Right lung (tissue), 5 donors: Measurements from ENCODE around the gene KPNA6. TPM values are rescaled to one million over a fixed set of nuclear protein-coding genes. Genes with fewer than 3 reads are reported as not detected.
"Not testable (repeated sequence)": the region's sequence is repeated elsewhere in the genome, so short reads cannot be mapped to it uniquely, and the experiment has no call there.

Source experiments
- DNase-seq, 2 donors: peaks; one replicate each; pipeline ENCODE4 v3.0.0-alpha.2; 2013
- polyA plus RNA-seq, 5 donors: library from polyadenylated mRNA; unstranded; fragments of 120-200 nt; gene quantifications; one replicate each; pipeline versions ENCODE4 v1.2.1 to v1.2.3, GENCODE V29; 2013; ENCODE audit warnings: inconsistent platforms in 1 of 5, low replicate concordance in 1 of 5; ENCODE audit not compliant: insufficient read length in 5 of 5, insufficient read depth in 1 of 5

Gene KPNA6
- polyA plus RNA-seq, 5 donors = 28.0 to 39.1 (median 35.5) TPM

DNA sequence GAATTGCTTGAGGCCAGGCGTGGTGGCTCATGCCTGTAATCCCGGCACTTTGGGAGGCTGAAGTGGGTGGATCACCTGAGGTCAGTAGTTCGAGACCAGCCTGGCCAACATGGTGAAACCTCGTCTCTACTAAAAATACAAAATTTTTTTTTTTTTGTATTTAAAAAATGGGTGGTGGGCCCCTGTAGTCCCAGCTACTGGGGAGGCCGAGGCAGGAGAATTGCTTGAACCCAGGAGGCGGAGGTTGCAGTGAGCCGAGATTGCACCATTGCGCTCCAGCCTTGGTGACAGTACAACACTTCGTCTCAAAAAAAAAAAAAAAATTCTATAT, 26.1 kb downstream of the KPNA6 start:
- not testable (repeated sequence) for DNase-seq

DNA sequence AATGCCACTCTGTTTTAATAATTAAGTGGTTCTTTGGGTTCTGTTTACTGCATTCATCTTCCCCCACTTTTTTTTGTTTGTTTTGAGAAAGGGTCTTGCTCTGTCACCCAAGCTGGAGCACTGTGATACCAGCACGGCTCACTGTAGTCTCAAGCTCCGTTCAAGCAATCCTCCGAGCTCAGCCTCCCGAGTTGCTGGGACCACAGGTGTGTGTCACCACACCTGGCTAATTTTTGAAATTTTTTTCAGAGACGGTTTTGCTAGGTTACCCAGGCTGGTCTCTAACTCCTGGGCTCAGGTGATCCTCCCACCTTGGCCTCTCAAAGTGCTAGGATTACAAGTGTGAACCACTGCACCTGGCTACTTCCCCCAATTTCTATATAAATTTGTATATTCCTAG, 29.3 kb downstream of the KPNA6 start:
- DNase-seq = no peak

DNA sequence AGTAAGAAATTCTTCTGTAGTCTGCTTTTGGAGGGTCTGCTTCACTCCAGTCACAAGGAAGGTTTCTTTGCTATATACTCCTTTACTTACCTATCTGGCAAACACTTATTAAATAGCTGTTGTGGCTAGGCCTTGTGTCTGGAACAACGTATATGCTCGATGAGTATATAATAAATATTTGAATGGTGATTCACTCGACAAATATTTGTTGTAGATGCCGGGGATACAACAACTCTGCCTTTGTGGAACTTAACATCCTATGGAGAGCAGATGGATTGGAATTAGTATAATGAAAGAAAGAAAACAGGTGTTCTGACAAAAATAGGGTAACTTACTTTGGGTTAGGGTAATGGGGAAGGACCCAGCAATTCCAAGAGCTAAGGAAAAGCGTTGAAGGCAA, 31.1 kb downstream of the KPNA6 start:
- no peak for DNase-seq

DNA sequence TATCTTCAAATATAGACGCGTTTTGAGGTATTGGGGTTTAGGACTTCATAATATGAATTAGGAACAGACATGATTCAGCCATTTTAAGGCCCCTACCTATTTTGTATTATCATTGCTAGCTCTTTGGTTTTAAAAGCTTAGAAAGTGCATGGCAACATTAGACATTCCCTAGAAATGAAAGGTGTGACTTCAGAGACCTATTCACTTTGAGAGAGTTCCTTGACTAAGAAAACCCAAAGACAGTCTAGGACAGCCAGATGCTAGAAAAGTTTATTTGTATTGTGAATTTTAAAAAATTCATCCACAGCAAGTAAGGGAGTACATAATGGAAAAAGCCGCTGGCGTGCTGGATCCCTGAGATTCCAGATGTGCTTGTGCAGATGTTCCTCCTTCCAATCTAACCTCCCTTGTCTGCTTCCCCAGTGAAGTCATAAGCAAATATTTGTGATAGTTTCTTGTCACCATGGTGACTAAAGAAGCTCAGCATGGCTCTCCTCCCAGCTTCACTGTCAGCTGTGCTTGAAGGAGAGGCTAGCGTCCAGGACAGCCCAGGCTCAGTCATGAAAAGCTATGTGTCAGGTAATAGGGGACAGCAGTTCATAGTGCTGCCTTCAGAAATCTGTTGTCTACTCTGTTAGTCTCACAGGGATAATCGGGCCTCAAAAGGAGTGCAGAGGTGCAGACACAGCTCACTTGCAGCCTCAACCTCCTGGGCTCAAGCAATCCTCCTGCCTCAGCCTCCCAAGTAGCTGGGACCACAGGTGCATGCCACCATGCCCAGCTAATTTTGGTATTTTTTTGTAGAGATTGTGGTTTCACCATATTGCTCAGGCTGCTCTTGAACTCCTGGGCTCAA, 34.8 kb downstream of the KPNA6 start:
- DNase-seq = peak; percentile 65 to 77

DNA sequence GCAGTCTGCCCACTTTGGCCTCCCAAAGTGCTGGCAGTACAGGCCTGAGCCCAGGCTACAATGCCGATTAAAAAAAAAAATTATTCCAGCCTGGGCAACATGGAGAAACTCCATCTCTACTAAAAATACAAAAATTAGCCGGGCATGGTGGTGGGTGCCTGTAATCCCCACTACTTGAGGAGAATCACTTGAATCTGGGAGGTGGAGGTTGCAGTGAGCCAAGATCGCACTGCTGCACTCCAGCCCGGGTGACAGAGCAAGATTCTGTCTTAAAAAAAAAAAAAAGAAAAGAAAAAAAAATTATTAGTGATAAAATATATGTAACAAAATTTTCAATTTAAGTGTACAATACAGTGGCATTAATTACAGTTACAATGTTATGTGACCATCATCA, 35.4 kb downstream of the KPNA6 start:
- not testable (repeated sequence) for DNase-seq

DNA sequence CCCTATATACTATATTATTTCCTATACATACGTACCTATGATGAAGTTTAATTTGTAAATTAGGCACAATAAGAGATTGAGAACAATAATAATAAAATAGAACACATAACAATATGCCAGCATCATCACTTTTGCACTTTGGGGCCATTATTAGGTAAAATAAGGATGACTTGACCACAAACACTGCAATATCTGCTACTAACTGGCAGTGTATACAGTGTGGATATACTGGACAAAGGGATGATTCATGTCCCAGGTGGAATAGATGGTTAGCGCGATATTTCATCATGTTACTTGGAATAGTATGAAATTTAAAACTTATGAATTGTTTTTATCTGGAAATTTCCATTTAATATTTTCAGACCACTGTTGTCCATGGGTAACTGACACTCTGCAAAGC, 36.2 kb downstream of the KPNA6 start:
- no peak for DNase-seq

DNA sequence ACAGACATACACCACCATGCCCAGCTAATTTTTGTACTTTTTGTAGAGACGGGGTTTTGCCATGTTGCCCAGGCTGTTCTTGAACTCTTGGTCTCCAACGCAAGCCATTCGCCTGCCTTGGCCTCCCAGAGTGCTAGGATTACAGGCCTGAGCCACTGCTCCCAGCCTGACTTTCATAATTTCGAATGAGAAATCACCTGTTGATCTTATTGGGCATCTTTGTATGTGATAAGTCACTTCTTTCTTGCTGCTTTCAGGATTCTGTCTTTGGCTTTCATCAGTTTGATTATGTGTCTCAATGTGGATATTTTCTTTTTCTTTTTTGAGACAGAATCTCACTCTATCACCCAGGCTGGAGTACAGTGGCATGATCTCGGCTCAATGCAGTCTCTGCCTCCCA, 39.9 kb downstream of the KPNA6 start:
- DNase-seq = not testable (repeated sequence)

DNA sequence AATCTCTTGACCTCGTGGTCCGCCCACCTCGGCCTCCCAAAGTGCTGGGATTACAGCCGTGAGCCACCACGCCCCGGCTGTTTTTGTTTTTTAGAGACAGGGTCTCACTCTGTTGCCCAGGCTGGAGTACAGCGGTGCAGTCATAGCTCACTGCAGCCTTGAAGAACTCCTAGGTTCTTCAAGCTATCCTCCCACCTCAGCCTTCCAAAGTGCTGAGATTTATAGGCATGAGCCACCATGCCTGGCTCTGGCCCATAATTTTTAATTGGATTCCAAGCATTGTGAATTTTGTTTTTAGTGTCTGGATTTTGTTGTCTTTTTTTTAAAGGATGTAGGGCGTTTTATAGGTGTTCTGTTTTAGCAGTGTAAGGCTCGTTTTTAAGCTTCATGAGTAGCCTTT, 43.0 kb downstream of the KPNA6 start:
- no peak for DNase-seq

DNA sequence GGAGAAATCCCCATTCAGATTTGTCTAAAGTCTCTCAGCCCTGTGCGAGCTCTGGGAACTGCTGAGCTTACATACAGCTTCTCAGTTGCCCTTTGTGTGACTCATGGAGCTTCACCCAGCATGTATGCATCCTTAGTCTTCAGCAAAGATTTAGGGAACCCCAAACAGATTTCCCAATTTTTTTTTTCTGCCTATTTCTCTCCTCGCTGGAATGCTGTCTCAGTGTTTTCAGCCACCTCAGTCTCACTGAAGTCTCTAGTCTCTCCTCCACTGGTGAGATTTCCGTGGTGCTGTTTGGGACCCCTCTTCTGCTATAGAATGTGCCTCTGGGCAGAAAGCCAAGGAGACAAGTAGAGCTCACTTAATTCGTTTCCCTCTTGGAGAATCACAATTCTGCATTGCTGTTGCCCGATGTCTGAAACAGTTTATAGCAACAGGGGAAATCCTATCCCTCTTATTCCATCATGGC, 43.5 kb downstream of the KPNA6 start:
- peak; percentile 64 for DNase-seq

DNA sequence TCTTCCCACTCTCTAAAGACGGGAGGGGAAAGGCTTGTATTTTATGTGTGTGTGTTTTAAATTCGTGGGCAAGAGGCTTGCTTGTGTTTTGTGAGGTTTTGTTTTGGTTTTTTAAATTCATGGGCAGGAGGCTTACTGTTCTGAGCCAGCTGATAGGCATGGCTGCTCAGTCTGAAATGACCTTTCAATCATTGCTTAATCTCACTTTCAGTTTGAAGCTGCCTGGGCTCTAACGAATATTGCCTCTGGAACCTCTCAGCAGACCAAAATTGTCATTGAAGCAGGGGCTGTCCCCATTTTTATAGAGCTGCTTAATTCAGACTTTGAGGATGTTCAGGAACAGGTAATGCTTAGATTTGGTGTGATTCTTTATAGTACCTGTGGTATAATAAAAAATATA, 51.3 kb downstream of the KPNA6 start:
- DNase-seq = no peak

DNA sequence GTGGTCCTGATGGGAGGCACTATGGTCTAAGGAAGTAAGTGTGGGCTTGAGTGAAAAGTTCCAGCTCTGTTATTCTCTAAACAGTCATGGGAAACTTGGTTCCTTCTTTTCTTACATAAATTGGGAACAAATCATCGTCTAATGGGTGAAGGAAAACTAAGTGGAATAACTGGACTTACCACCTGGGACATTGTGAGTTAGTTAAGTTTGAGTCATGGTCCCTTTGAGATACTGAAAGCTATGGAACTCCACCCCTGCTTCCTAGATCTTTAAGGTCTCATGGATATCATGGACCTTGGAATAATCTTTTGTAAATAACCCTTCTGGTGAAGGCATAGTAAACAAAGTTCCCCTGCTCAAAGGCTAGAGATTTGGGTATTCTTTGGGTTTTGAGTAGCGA, 55.5 kb downstream of the KPNA6 start:
- no peak for DNase-seq

DNA sequence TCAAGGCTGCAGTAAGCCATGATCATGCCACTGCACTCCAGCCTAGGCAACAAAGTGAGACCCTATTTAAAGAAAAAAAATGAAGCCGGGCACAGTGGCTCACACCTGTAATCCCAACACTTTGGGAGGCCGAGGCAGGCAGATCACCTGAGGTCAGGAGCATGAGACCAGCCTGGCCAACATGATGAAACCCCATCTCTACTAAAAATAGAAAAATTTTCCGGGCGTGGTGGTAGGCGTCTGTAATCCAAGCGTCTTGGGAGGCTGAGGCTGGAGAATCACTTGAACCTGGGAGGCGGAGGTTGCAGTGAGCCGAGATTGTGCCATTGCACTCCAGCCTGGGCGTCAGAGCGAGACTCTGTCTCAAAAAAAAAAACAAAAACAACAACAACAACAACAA, 57.8 kb downstream of the KPNA6 start:
- not testable (repeated sequence) for DNase-seq

DNA sequence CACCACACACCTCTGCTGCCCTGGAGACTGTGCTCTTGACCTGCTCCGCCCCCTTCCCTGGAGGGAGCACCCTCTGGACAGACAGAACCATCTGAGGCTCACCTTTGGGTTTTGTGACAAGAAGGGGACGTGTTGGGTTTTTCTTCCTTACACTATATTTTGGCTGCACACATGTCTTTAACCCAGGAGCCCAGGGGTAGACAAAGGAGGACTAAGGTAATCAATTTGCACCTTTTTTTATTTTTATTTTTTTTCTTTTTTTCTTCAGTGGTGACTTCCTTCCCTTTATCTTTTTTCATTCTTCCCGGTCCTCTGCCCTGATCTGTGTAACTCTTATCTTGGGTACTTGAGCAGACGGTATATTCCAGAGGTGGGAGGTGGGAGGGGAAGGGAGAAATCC, 63.1 kb downstream of the KPNA6 start:
- no peak for DNase-seq

DNA sequence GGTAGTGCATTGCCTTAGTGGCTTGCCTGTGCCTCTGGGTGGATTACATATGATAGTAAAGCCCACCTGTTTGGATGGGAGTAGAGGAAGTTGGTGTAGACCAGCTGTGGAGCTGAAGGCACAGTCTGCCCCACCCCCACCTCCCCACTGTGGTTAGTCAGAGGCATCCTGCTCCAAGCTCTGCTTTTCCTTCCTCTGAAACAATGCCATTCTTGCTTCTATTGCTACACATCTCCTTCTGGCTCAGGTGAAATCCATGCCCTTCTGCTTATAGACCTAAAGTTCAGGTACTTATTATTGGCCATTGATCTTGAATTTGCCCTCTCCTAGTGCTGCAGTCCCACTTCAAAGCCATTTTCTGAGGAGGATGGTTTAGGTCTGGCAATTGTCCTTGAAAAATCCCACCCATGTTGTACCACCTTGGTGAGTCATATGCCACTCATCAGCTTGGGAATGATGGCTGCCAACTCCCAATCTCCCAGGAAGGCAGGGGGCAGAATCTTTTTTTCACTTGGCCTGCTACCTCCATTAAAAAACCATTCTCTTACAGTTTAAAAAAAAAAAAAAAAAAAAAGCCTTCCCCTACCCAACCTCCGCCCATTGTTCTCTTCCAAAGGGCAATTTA, 64.9 kb downstream of the KPNA6 start:
- no peak for DNase-seq

DNA sequence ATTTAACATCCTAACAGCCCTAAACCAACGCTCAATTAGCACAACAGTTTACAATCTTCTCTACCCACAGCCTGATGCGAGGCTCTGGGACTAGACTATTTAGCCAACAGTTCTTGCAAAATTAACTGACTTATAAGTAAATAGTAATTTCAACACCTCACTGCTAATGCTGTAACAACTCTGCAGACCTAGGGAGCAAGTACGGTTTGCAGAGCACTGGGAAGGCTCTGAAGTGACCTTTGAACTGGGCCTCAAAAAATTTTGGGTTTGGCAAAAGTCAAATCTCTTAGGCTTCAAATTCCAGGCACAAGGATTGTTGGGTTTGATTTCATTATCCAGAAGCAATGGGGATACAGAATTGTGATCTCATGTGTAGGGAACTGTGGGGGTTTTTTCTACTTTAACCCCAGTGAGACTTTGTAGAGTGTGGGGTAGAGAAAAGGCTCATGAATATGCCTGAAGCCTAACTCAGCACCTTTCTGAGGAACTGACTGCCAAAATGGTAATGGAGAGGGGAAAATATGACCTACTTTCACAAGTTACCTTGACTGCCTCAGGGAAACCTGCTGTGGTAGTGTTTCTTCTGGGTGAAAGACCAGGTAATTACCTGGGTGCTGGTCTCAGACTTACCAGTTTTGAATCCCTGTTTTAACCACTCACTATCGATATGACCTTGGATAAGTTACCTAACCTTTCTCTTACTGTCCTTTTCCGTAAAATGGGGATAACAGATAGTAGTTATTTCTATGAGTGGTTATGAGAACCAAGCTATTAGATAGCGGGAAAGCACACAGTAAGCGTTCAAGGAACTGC, 70.7 kb downstream of the KPNA6 start:
- no peak for DNase-seq

DNA sequence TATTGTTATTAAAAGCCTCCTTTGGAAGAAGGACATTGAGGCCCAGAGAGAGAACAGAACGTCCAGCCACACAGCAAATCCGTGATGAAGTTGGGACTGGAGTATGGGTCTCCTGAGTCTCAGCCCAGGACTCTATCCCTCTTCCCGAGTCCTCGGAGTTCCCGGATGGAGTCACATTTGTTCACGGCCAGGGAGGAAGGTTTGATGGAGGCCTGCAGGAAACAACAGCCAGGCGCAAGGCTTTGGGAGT, 71.3 kb downstream of the KPNA6 start:
- no peak for DNase-seq

DNA sequence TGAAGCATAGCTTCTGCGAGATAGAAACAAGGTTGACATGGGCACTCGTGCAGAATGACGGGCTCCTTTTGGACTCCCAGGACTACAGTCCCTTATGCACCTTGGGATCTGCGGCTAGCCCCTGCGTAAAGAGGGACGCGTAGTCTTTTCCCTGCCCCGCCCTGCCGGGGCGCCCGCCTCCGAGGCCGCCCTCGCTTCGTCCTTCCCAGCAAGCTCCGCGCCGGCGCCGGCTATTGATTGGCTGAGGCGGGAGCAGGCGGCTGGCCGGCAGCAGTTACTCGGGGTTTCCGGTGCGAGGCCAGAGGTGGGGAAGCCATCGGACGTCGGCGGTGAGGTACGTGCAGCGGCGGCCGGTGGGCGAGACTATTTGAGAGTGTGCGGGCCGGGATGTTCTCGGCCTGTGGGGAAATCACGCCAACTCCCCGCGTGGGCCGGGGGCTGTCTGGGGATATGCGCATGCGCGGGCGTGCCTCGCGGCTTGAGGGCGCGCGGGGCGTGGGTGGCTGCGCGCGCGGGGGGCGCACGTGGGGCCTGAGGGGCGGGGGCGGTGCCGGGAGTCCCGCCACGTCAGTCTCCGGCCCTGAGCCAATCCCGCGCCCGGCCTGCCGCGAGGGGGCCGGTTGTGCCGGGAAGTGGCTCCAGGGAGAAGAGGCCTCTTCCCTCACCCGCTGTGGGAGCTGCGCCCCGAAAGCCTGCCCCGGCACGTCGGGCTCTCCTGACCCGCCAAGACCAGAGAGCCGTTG, 71.8 kb downstream of the KPNA6 start, which contains the start of gene TXLNA:
TSS of gene TXLNA (plus strand) at position 233 of the 743 bp plus-strand sequence. CDS start 671 bp downstream, outside the sequence.
- peak; percentile 91 to 92 for DNase-seq

DNA sequence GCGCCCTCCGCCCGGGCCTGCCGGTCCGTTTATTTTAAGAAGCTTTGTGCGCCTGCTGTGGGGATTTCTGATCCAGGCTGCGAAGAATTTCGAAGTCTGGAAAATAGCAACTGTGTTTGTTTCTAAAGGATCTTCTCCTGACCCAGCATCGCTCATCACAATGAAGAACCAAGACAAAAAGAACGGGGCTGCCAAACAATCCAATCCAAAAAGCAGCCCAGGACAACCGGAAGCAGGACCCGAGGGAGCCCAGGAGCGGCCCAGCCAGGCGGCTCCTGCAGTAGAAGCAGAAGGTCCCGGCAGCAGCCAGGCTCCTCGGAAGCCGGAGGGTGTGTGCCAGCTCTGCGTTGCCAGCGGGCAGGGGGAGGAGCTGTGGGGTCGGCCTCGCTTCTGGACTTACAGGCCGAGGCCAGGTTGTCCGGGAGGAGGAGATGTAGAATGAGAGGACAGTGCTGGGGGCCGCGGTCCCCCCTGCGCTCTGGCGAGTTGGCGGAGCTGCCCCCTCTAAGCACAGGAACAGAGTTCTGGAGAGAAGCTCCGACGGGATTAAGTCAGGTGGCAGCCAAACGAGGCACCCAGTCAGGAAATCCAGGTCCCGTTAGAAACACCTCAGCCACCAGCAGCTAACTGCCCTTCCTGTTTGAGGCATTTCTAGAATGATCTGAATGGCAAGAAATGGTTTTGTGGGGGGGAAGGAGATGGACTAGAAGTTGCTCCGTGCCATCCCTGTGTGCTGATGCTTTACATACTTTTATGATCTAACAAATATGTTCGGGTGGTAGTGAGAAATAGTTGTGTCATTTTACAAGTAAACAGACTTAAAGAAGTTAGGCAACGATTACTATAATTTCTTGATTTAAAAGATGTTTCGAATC, 72.6 kb downstream of the KPNA6 start:
- peak in 1 of 2 donors; percentile 33 for DNase-seq

DNA sequence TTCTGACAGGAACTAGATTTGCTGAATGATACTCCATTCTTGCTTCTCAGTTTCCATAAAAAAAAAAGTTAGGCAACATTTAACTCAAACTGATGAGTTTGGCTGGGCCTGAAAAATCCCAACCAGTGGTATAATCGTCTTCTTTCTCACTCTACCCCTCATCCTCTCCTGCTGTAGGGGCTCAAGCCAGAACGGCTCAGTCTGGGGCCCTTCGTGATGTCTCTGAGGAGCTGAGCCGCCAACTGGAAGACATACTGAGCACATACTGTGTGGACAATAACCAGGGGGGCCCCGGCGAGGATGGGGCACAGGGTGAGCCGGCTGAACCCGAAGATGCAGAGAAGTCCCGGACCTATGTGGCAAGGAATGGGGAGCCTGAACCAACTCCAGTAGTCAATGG, 73.2 kb downstream of the KPNA6 start:
- no peak for DNase-seq

DNA sequence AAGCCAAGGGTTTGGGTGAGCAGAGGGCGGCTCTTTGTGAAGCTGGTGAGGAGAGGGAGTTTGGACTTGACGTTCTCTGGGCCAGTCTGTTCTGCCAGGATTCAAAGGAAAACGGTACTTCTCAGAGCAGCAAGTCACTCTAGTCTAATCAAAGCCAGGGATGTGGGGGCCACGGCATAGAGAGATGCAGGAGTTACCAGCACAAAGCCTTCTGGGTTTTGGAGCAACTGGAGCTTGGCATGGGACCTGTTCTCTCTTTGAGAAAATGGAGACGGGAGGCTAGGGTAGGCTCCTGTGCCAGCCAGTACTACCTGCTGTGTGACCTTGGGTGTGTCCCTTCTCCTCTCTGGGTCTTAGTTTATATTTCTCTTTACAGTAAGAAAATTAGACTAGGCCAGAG, 73.7 kb downstream of the KPNA6 start:
- no peak for DNase-seq

DNA sequence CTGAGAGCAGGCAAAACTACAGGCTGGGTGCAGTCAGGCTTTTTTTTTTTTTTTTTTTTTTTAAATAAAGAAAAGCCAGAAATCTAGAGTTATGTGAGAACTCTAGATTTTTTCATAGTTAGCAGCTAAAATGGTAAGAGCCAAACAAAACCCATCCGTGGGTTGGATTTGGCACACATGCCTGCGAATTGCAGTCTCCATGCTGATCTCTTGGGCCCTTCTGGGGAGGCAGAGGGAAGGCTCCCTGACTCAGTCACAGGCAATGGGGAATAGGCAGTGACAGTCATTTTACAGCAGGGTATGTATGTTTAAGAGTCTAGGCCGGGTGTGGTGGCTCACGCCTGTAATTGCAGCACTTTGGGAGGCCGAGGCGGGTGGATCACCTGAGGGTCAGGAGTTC, 74.2 kb downstream of the KPNA6 start:
- DNase-seq = no peak
